SU-DHL-6 (cell line): ENCODE data around the gene LRRTM2.

Source experiments
- CTCF ChIP-seq: fragments of 200-600 bp; sonication (generic); IDR thresholded peaks from one replicate; pipeline ENCODE4 v1.5.1; 2017; ENCODE audit warnings: antibody characterized with exemption, mild to moderate bottlenecking, low read length, moderate library complexity; ENCODE audit not compliant: insufficient read depth, poor library complexity, severe bottlenecking
- EZH2phosphoT487 ChIP-seq: fragments of 200-600 bp; sonication (generic), shearing (Covaris generic); conservative IDR thresholded peaks from 2 replicates; pipeline ENCODE4 v1.6.1; 2018; ENCODE audit warnings: mild to moderate bottlenecking, antibody characterized with exemption, low read length, moderate library complexity, mixed read lengths

- TF ChIP-seq CTCF (no peak), EZH2phosphoT487 (no peak)
Observed at GRCh38 chr5:138910546-138911185, 35.5 kb upstream of the LRRTM2 start.
